22Rv1 (cell line): Measurements from ENCODE around the gene CMSS1.

Source experiments
- ZFX ChIP-seq: fragments of 450-650 bp; IDR thresholded peaks from 2 replicates; pipeline ENCODE4 v1.6.1; 2017; ENCODE audit warnings: antibody characterized with exemption, borderline replicate concordance
- TF ChIP-seq, protein P1 (sequence below): fragments of 450-650 bp; IDR thresholded peaks from 2 replicates; pipeline ENCODE4 v1.5.1; 2017; ENCODE audit warnings: mild to moderate bottlenecking

DNA sequence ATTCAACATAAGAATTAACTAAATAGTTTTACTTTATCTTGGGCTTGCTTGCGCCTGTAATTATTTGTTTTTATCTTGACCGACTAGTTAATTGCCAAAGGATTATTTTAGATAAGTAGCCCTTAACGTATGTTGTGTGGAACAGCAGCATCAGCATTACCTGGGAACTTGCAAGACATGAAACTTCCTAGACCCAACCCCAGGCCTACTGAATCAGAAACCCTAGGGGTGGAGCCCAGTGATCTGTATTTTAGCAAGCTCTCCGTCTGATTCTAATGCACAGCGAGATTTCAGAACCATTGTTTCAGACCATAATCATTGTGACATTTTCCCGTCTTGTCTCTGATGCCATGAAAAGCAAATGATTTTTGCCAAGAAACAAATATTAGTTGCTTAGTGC is 265.5 kb downstream of the CMSS1 start:
- TF ChIP-seq, protein P1, sequence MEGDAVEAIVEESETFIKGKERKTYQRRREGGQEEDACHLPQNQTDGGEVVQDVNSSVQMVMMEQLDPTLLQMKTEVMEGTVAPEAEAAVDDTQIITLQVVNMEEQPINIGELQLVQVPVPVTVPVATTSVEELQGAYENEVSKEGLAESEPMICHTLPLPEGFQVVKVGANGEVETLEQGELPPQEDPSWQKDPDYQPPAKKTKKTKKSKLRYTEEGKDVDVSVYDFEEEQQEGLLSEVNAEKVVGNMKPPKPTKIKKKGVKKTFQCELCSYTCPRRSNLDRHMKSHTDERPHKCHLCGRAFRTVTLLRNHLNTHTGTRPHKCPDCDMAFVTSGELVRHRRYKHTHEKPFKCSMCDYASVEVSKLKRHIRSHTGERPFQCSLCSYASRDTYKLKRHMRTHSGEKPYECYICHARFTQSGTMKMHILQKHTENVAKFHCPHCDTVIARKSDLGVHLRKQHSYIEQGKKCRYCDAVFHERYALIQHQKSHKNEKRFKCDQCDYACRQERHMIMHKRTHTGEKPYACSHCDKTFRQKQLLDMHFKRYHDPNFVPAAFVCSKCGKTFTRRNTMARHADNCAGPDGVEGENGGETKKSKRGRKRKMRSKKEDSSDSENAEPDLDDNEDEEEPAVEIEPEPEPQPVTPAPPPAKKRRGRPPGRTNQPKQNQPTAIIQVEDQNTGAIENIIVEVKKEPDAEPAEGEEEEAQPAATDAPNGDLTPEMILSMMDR, result no peak
- no peak for TF ChIP-seq ZFX
